Ramos (cell line): ENCODE measurements around the gene MYG1.
"Not testable (repeated sequence)": the region's sequence is repeated elsewhere in the genome, so short reads cannot be mapped to it uniquely, and the experiment has no call there.

Source experiments
- in situ Hi-C: fragments of 300-500 bp; cut with MboI; formaldehyde crosslinking; loops from one replicate; pipeline ENCODE4 v1.14.3; 2022; ENCODE audit warnings: low sequenced_read_pairs; ENCODE audit not compliant: unreplicated experiment

The MYG1 gene

GRCh38 chr12:53325511-53326061, 26.1 kb downstream of the MYG1 start:
- in situ Hi-C loops = no loop called here

GRCh38 chr12:53326460-53327185, 27.1 kb downstream of the MYG1 start:
- in situ Hi-C loops = no loop called here

GRCh38 chr12:53327435-53328042, 28.0 kb downstream of the MYG1 start:
- in situ Hi-C loops = no loop called here

- in situ Hi-C loops = no loop called here
Observed at GRCh38 chr12:53328043-53328435, 28.5 kb downstream of the MYG1 start.

- in situ Hi-C loops = no loop called here
Observed at GRCh38 chr12:53330671-53331070, 31.2 kb downstream of the MYG1 start.

- in situ Hi-C loops = not testable (repeated sequence)
Observed at GRCh38 chr12:53332339-53332738, 32.8 kb downstream of the MYG1 start.

GRCh38 chr12:53332744-53333143, 33.2 kb downstream of the MYG1 start:
- in situ Hi-C loops = no loop called here

- in situ Hi-C loops = no loop called here
Observed at GRCh38 chr12:53333289-53333688, 33.8 kb downstream of the MYG1 start.

GRCh38 chr12:53333845-53334244, 34.4 kb downstream of the MYG1 start:
- in situ Hi-C loops = no loop called here

GRCh38 chr12:53334822-53335221, 35.3 kb downstream of the MYG1 start:
- in situ Hi-C loops = no loop called here

- in situ Hi-C loops = no loop called here
Observed at GRCh38 chr12:53336181-53336681, 36.7 kb downstream of the MYG1 start, which contains the start of gene SP7. Gene SP7 (minus strand): TSS chr12:53336354. CDS start chr12:53335646, 708 bp downstream.

GRCh38 chr12:53338017-53338416, 38.5 kb downstream of the MYG1 start:
- in situ Hi-C loops = no loop called here

GRCh38 chr12:53338916-53339315, 39.4 kb downstream of the MYG1 start:
- in situ Hi-C loops = no loop called here

GRCh38 chr12:53340398-53340797, 40.9 kb downstream of the MYG1 start:
- in situ Hi-C loops = no loop called here

- in situ Hi-C loops = no loop called here
Observed at GRCh38 chr12:53343449-53343848, 44.0 kb downstream of the MYG1 start.

- in situ Hi-C loops = no loop called here
Observed at GRCh38 chr12:53343969-53344368, 44.5 kb downstream of the MYG1 start.

GRCh38 chr12:53344487-53344823, 45.0 kb downstream of the MYG1 start:
- in situ Hi-C loops = no loop called here

- in situ Hi-C loops = loop anchor here (5.0 kb wide), 2 partner anchors 72 to 162 kb away; partner anchors contain the start of gene NPFF
Observed at GRCh38 chr12:53344824-53345485, 45.5 kb downstream of the MYG1 start.

- in situ Hi-C loops = loop anchor here (5.0 kb wide), 2 partner anchors 72 to 162 kb away; partner anchors contain the start of gene NPFF
Observed at GRCh38 chr12:53345486-53346188, 46.1 kb downstream of the MYG1 start.

GRCh38 chr12:53346491-53346890, 47.0 kb downstream of the MYG1 start:
- in situ Hi-C loops = loop anchor here (5.0 kb wide), 2 partner anchors 71 to 161 kb away; partner anchors contain the start of gene NPFF
